SK-N-SH treated with all-trans-retinoic acid at 6 μM for 48 hours (cell line): ENCODE data around the gene GALNT15.

Experiments
- ATAC-seq: fragments of 200-7000 bp; cut with Tn5 transposase; 3 replicates; pipeline ENCODE4 v1.9.1; 2020; ENCODE audit warnings: mild to moderate bottlenecking, moderate library complexity
- BACH2 ChIP-seq: fragments of 250-450 bp; sonication (Bioruptor Pico); IDR thresholded peaks from 2 replicates; pipeline ENCODE4 v1.9.0; 2021; ENCODE audit warnings: mild to moderate bottlenecking, borderline replicate concordance
- CSDC2 ChIP-seq: fragments of 250-450 bp; sonication (Bioruptor Pico); IDR thresholded peaks from 2 replicates; pipeline ENCODE4 v1.5.0; 2020; ENCODE audit warnings: mild to moderate bottlenecking, moderate library complexity
- CSRNP3 ChIP-seq: fragments of 250-450 bp; sonication (Bioruptor Pico); IDR thresholded peaks from 2 replicates; pipeline ENCODE4 v1.5.1; 2021; ENCODE audit warnings: mild to moderate bottlenecking, moderate library complexity
- ESRRG ChIP-seq: fragments of 250-450 bp; sonication (Bioruptor Pico); IDR thresholded peaks from 2 replicates; pipeline ENCODE4 v1.6.1; 2021; ENCODE audit warnings: mild to moderate bottlenecking
- GLIS3 ChIP-seq: fragments of 250-450 bp; sonication (Bioruptor Pico); IDR thresholded peaks from 2 replicates; pipeline ENCODE4 v1.5.0; 2020; ENCODE audit warnings: mild to moderate bottlenecking, moderate library complexity
- ISL1 ChIP-seq: fragments of 250-450 bp; sonication (Bioruptor Pico); IDR thresholded peaks from 2 replicates; pipeline ENCODE4 v2.1.2; 2022; ENCODE audit warnings: mild to moderate bottlenecking, moderate library complexity
- OSR1 ChIP-seq: fragments of 250-450 bp; sonication (Bioruptor Pico); IDR thresholded peaks from 2 replicates; pipeline ENCODE4 v1.8.0; 2022; ENCODE audit warnings: moderate library complexity, mild to moderate bottlenecking, inconsistent platforms
- PPARA ChIP-seq: fragments of 250-450 bp; sonication (Bioruptor Pico); IDR thresholded peaks from 2 replicates; pipeline ENCODE4 v1.5.0; 2020; ENCODE audit warnings: mild to moderate bottlenecking, borderline replicate concordance
- RARB ChIP-seq: fragments of 250-450 bp; sonication (Bioruptor Pico); IDR thresholded peaks from 2 replicates; pipeline ENCODE4 v1.8.0; 2021; ENCODE audit warnings: mild to moderate bottlenecking, moderate library complexity
- SNAI2 ChIP-seq: fragments of 250-450 bp; sonication (Bioruptor Pico); IDR thresholded peaks from 2 replicates; pipeline ENCODE4 v1.5.0; 2020; ENCODE audit warnings: mild to moderate bottlenecking, moderate library complexity
- TCF4 ChIP-seq: fragments of 250-450 bp; sonication (Bioruptor Pico); IDR thresholded peaks from 2 replicates; pipeline ENCODE4 v1.8.0; 2021; ENCODE audit warnings: mild to moderate bottlenecking, moderate library complexity, borderline replicate concordance
- TOX ChIP-seq: fragments of 250-450 bp; sonication (Bioruptor Pico); IDR thresholded peaks from 2 replicates; pipeline ENCODE4 v1.8.0; 2021; ENCODE audit warnings: mild to moderate bottlenecking, moderate library complexity, borderline replicate concordance
- TSHZ2 ChIP-seq: fragments of 250-450 bp; sonication (Bioruptor Pico); IDR thresholded peaks from 2 replicates; pipeline ENCODE4 v1.5.0; 2020; ENCODE audit warnings: mild to moderate bottlenecking, moderate library complexity
- ZFP3 ChIP-seq: fragments of 250-450 bp; sonication (Bioruptor Pico); IDR thresholded peaks from 2 replicates; pipeline ENCODE4 v1.5.0; 2020; ENCODE audit warnings: mild to moderate bottlenecking, moderate library complexity
- ZFP30 ChIP-seq: fragments of 450-650 bp; formaldehyde crosslinking; IDR thresholded peaks from 2 replicates; pipeline ENCODE4 v1.5.0; 2022; ENCODE audit warnings: mild to moderate bottlenecking, moderate library complexity
- ZNF565 ChIP-seq: fragments of 450-650 bp; formaldehyde crosslinking; conservative IDR thresholded peaks from 2 replicates; pipeline ENCODE4 v1.5.0; 2020; ENCODE audit warnings: low read depth, mild to moderate bottlenecking, moderate library complexity
- ZNF70 ChIP-seq: fragments of 450-650 bp; formaldehyde crosslinking; IDR thresholded peaks from 2 replicates; pipeline ENCODE4 v1.5.0; 2020; ENCODE audit warnings: mild to moderate bottlenecking, moderate library complexity
- ZNF8 ChIP-seq: fragments of 450-650 bp; formaldehyde crosslinking; IDR thresholded peaks from 2 replicates; pipeline ENCODE4 v1.5.0; 2020; ENCODE audit warnings: mild to moderate bottlenecking, moderate library complexity
- TF ChIP-seq, protein P1 (sequence below): fragments of 250-450 bp; sonication (Bioruptor Pico); IDR thresholded peaks from 2 replicates; pipeline ENCODE4 v1.8.0; 2021; ENCODE audit warnings: low read depth, mild to moderate bottlenecking, moderate library complexity, borderline replicate concordance

Gene GALNT15

GRCh38 chr3:16264708-16265454 lies 90.4 kb downstream of the GALNT15 start, which contains the start of the genes DPH3 and OXNAD1 (continued):
- TF ChIP-seq TSHZ2, result no peak
- TF ChIP-seq CSDC2 (CRISPR knock-in tag), result no peak

GRCh38 chr3:16265455-16265786 lies 90.9 kb downstream of the GALNT15 start:
- no peak for TF ChIP-seq SNAI2 (CRISPR knock-in tag)
- no peak for TF ChIP-seq PPARA (CRISPR knock-in tag)
- no peak for TF ChIP-seq OSR1
- no peak for TF ChIP-seq ZNF8 (CRISPR knock-in tag)
- no peak for TF ChIP-seq ISL1 (CRISPR knock-in tag)
- no peak for TF ChIP-seq TSHZ2
- TF ChIP-seq ESRRG (CRISPR knock-in tag), result no peak
- ATAC-seq, result no peak

- ATAC-seq, result no peak
- TF ChIP-seq ZNF565, result no peak
- no peak for TF ChIP-seq ZFP30 (CRISPR knock-in tag)
- no peak for TF ChIP-seq BACH2 (CRISPR knock-in tag)
- TF ChIP-seq SNAI2 (CRISPR knock-in tag), result no peak
- no peak for TF ChIP-seq TOX
- TF ChIP-seq ZFP3, result no peak
- TF ChIP-seq CSRNP3 (CRISPR knock-in tag), result no peak
- TF ChIP-seq GLIS3 (CRISPR knock-in tag), result no peak
- no peak for TF ChIP-seq RARB (CRISPR knock-in tag)
- no peak for TF ChIP-seq TSHZ2
- TF ChIP-seq TCF4 (CRISPR knock-in tag), result no peak
- TF ChIP-seq CSDC2 (CRISPR knock-in tag), result no peak
- TF ChIP-seq, protein P1, sequence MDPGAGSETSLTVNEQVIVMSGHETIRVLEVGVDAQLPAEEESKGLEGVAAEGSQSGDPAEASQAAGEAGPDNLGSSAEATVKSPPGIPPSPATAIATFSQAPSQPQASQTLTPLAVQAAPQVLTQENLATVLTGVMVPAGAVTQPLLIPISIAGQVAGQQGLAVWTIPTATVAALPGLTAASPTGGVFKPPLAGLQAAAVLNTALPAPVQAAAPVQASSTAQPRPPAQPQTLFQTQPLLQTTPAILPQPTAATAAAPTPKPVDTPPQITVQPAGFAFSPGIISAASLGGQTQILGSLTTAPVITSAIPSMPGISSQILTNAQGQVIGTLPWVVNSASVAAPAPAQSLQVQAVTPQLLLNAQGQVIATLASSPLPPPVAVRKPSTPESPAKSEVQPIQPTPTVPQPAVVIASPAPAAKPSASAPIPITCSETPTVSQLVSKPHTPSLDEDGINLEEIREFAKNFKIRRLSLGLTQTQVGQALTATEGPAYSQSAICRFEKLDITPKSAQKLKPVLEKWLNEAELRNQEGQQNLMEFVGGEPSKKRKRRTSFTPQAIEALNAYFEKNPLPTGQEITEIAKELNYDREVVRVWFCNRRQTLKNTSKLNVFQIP, result no peak
- no peak for TF ChIP-seq ISL1 (CRISPR knock-in tag)
- TF ChIP-seq ZNF70 (CRISPR knock-in tag), result no peak
Observed at GRCh38 chr3:16266714-16267113, 92.2 kb downstream of the GALNT15 start.
